Tracheal epithelial cell (primary cell): ENCODE data around the gene RIC8A. TPM values are rescaled to one million over a fixed set of nuclear protein-coding genes. Genes with fewer than 3 reads are reported as not detected.

Source experiments
- total RNA-seq: library from RNA; depleted of rRNA; stranded (reverse); fragments of >200 nt; gene quantifications from 2 replicates; pipeline ENCODE4 v1.2.1, GENCODE V29; 2014

Gene RIC8A
- total RNA-seq, result 104 and 149 TPM in 2 replicates

DNA sequence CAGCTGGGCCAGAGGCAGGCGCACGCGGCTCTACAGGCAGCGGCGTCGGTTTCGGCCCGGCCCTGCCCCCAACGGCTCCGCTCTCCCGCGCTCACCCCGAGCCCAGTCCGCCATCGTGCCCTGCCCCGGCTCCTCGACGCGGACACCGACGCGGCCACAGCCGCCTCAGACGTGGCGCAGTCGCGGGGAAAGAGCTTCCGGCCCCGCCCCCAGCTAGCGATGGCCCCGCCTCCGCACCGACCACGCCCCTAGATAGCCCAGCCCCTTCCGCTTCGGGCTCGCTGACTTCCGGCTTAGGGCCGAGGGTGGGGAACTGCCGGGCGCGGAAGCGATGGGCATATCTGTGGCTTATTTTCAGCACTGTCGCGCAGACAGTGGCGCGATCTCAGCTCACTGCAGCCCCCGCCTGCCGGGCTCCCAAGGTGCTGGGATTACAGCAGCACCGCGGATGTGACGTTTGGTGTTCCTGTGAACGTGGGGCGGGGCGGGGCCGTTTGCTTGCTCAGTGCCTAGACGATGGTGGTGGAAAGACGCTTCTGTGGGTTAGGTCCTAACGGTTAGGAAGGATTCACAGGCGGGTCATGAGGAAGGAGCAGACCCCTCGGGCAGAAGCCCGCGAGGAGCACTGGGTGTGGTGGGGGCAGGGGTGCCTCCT lies at the start of gene RIC8A, which contains the start of gene BET1L:
Gene RIC8A (plus strand): TSS at position 501 of the 655 bp plus-strand sequence. CDS start 1,147 bp downstream, outside the sequence.
Gene BET1L (minus strand): TSS at position 192 of the 655 bp plus-strand sequence. CDS start 78 bp downstream, at position 114.

DNA sequence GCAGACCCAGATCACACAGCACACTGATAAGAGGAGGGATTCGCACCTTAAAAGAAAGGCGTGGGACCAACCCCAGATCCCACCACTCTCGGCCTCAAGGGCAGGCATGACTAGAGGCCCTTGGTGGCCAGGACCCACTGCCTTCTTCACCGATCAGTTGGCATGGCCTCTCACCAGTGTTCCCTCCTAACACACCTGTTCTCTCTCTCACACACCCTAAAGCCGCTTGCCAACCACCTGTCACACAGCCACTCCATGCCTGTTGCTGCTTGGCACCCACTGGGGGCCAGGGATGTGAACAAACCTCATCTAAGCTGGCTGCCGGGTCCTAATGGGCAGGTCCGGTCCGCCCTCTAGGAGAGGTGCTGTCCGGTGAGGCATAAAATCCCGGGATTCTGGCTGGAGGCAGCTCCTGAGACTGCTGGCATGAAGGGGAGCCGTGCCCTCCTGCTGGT lies 14.8 kb upstream of the RIC8A start, which contains the start of gene SCGB1C1:
Gene SCGB1C1 (plus strand): TSS at position 405 of the 455 bp plus-strand sequence. CDS start 22 bp downstream, at position 427.

DNA sequence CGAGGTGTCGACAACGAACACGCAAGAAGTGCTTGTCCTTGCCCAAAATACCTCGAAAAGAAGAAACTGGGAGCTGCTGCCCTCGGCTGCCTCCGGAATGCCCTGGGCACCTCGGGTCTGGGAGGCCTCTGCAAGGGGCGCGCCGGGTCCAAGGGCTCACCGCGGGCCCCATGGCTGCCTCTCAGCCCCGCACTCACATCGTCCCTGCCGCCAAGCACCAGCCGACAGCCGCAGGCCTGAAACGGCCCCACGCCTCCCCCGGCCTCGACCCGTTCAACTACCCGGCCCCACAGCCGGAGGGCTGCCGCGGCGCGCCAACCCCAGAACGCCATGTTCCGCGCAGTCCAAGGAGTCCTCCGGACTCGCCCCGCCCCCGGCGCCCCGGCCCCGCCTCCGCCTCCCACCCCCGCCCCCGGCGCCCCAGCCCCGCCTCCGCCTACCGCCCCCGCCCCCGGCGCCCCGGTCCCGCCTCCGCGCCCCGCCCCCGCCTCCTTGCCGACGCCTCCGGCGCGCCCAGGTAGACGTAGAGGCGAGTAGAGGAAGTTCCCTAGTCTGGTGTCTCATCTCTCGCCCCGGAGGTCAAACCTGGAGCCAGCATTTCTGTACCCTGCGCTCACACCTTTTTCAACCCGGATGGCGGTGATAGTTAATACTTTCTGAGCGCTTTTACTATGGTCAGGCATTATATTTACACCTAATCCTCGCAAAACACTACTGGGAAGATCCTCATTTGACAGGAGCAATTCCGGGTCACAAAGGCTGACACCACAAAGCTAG lies 28.7 kb downstream of the RIC8A start, which contains the start of gene SIRT3:
Gene SIRT3 (minus strand): TSS at position 346 of the 777 bp plus-strand sequence. CDS start 14 bp downstream, at position 332.

DNA sequence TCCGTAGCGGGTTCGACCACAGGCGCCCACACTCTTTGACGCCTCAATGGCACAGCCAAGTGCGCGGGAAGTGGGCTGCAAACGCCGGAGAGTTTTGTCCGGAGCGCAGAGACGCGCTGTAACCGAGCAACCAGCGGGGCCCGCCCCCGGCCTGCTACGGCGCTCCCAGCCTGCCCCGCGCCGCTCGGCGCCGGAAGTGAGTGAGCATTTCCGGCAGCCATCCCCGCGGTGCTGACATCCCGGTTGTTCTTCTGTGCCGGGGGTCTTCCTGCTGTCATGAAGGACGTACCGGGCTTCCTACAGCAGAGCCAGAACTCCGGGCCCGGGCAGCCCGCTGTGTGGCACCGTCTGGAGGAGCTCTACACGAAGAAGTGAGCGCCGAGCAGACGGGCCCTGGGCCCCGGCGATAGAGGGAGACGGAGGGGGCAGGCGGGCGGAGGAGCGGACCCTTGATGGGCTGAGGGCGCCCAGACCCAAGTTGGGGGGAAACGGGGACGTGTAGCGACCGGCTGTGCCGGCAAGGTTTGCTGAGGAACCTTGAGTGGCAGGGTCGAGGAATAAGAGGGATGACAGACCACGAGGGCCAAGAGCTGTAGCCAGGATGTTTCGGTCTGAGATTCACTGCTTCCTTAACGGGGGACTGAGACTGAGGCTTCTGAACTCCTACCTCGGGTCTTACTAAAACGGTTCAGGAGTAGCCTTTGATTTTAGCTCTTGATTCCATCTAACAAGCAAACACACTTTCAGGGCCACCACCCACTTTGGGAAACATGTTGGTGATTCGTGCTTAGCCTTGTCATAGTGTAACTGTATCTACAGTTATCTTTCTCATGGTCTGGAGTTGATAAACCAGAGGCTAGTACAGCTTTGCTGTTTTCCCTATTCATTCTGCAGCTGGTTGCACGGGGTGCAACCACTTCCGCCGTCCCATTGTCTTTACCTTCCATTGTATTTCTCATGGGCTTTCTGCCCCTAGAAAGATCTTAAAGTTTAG lies 29.6 kb downstream of the RIC8A start, which contains the start of gene PSMD13:
Gene PSMD13 (plus strand): TSS at position 203 of the 994 bp plus-strand sequence. CDS start 74 bp downstream, at position 277.

Other genes with a start within 250 kb of the RIC8A start
- not detected in 2 replicates for gene SCGB1C1, start 14.6 kb upstream of the RIC8A start, total RNA-seq
- gene BET1L, start 309 bp upstream of the RIC8A start, total RNA-seq, result 14.0 and 14.5 TPM in 2 replicates
- gene SIRT3, start 28.6 kb downstream of the RIC8A start, total RNA-seq, result 4.1 and 5.5 TPM in 2 replicates
- 129 and 161 TPM in 2 replicates for gene PSMD13, start 29.3 kb downstream of the RIC8A start, total RNA-seq
- not detected in 2 replicates for gene NLRP6, start 70.7 kb downstream of the RIC8A start, total RNA-seq
- gene PGGHG, start 81.4 kb downstream of the RIC8A start, total RNA-seq, result 1.9 and 9.6 TPM in 2 replicates
- gene IFITM5, start 91.8 kb downstream of the RIC8A start, total RNA-seq, result not detected in 2 replicates
- 2.3 and 7.2 TPM in 2 replicates for gene IFITM2, start 100.1 kb downstream of the RIC8A start, total RNA-seq
- 0.43 and 7.5 TPM in 2 replicates for gene IFITM1, start 106.3 kb downstream of the RIC8A start, total RNA-seq
- gene IFITM3, start 113.2 kb downstream of the RIC8A start, total RNA-seq, result 12.6 and 25.1 TPM in 2 replicates
- 27.3 and 29.4 TPM in 2 replicates for gene B4GALNT4, start 161.8 kb downstream of the RIC8A start, total RNA-seq
- gene PKP3, start 186.5 kb downstream of the RIC8A start, total RNA-seq, result 290 and 382 TPM in 2 replicates
- gene SIGIRR, start 207.3 kb downstream of the RIC8A start, total RNA-seq, result 16.9 and 26.4 TPM in 2 replicates
- gene ANO9, start 234.3 kb downstream of the RIC8A start, total RNA-seq, result 7.7 and 16.4 TPM in 2 replicates
- gene PTDSS2, start 242.6 kb downstream of the RIC8A start, total RNA-seq, result 35.7 and 42.2 TPM in 2 replicates